NOMO-1 (cell line): ENCODE measurements around the gene CARD16.
A peak's percentile ranks its signal among the peaks of the same experiment; 100 is the strongest.
"Not testable (repeated sequence)": the region's sequence is repeated elsewhere in the genome, so short reads cannot be mapped to it uniquely, and the experiment has no call there.

Experiments
- DNase-seq, 2 experiments: peaks; one replicate each; lab custom pipeline; 2025; ENCODE audit not compliant: unreplicated experiment in 2 of 2; lab: John Stamatoyannopoulos, UW

The CARD16 gene

GRCh38 chr11:105051559-105051958 is 6.4 kb upstream of the CARD16 start:
- no peak for DNase-seq

GRCh38 chr11:105049481-105049880 is 4.3 kb upstream of the CARD16 start:
- no peak for DNase-seq

GRCh38 chr11:105046898-105047579 is 1.9 kb upstream of the CARD16 start:
- DNase-seq = no peak

GRCh38 chr11:105045676-105046296 is 651 bp upstream of the CARD16 start:
- no peak for DNase-seq

GRCh38 chr11:105042178-105042577 is 3.0 kb downstream of the CARD16 start:
- no peak for DNase-seq

- no peak for DNase-seq
Measured at GRCh38 chr11:105040703-105041102, 4.4 kb downstream of the CARD16 start.

GRCh38 chr11:105034813-105035620 is 10.1 kb downstream of the CARD16 start, which contains the start of gene CASP1:
Gene CASP1 (minus strand): TSS chr11:105035144. CDS start chr11:105035113, 31 bp downstream.
- peak; percentile 83 for DNase-seq

- not testable (repeated sequence) for DNase-seq
Measured at GRCh38 chr11:105034388-105034787, 10.7 kb downstream of the CARD16 start.

- no peak for DNase-seq
Measured at GRCh38 chr11:105033781-105034180, 11.4 kb downstream of the CARD16 start.

GRCh38 chr11:105033343-105033742 is 11.8 kb downstream of the CARD16 start:
- DNase-seq = no peak

- DNase-seq = peak; percentile 18 to 59
Measured at GRCh38 chr11:105032495-105032894, 12.6 kb downstream of the CARD16 start.

GRCh38 chr11:105027678-105028077 is 17.5 kb downstream of the CARD16 start:
- DNase-seq = peak in 1 of 2 experiments; percentile 16

- DNase-seq = no peak
Measured at GRCh38 chr11:105024394-105024793, 20.7 kb downstream of the CARD16 start.

- DNase-seq = peak; percentile 29 to 44
Measured at GRCh38 chr11:105023003-105023402, 22.1 kb downstream of the CARD16 start, which contains the start of gene CASP5. Gene CASP5 (minus strand): TSS chr11:105023168. CDS start chr11:105023136, 32 bp downstream.

- no peak for DNase-seq
Measured at GRCh38 chr11:105022527-105022926, 22.6 kb downstream of the CARD16 start.

GRCh38 chr11:105007463-105007862 is 37.7 kb downstream of the CARD16 start:
- no peak for DNase-seq

GRCh38 chr11:105005451-105005845 is 39.7 kb downstream of the CARD16 start:
- DNase-seq = no peak

GRCh38 chr11:105004021-105004420 is 41.1 kb downstream of the CARD16 start:
- DNase-seq = no peak

- DNase-seq = no peak
Measured at GRCh38 chr11:105003151-105003550, 42.0 kb downstream of the CARD16 start.

- no peak for DNase-seq
Measured at GRCh38 chr11:105000797-105001196, 44.3 kb downstream of the CARD16 start.

GRCh38 chr11:105000167-105000566 is 45.0 kb downstream of the CARD16 start:
- no peak for DNase-seq
